ENCODE results near the gene PTPRN2. TPM values are rescaled to one million over a fixed set of nuclear protein-coding genes. Genes with fewer than 3 reads are reported as not detected.
A peak's percentile ranks its signal among the peaks of the same experiment; 100 is the strongest.

PTPRN2 gene
- total and polyA plus RNA-seq, 7 donors: 3.2 to 7.1 (median 5.5) TPM

DNA sequence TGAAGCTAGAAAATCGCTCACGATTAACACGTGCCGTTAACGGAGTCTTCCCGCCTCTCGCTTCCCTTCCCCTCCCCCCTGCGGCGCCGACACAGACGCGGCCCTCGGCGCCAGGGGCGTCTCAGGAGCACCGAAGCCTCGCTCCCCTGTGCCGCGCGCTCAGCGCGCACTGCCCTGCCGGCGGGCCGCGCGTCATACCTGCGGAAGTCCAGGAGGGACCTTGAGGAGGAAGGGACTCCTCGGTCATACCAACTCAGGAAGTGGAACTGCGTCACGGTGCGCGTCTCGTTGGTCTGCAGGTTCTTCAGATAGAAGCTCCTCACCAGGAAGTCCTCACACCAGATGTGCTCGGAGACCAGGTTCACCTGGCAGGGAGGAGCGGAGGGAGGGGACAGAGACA, 1011.2 kb downstream of the PTPRN2 start:
- Histone ChIP-seq H3K27me3 (peaks cover 0 to 23% (median 0%) of the 10 kb centered on the region in 3 donors), H3K36me3 (no peaks in the 10 kb centered on the region), H3K4me1 (no peaks in the 10 kb centered on the region), H3K4me3 (no peak overlapping the region), H3K9me3 (no peaks in the 10 kb centered on the region), H3K27ac (no peak overlapping the region)
- TF ChIP-seq EP300 (IDR thresholded peaks at IDR 0.05) (no peak), POLR2A (IDR thresholded peaks at IDR 0.05) (no peak), POLR2AphosphoS5 (IDR thresholded peaks at IDR 0.05) (no peak)
- TF ChIP-seq, protein P1, sequence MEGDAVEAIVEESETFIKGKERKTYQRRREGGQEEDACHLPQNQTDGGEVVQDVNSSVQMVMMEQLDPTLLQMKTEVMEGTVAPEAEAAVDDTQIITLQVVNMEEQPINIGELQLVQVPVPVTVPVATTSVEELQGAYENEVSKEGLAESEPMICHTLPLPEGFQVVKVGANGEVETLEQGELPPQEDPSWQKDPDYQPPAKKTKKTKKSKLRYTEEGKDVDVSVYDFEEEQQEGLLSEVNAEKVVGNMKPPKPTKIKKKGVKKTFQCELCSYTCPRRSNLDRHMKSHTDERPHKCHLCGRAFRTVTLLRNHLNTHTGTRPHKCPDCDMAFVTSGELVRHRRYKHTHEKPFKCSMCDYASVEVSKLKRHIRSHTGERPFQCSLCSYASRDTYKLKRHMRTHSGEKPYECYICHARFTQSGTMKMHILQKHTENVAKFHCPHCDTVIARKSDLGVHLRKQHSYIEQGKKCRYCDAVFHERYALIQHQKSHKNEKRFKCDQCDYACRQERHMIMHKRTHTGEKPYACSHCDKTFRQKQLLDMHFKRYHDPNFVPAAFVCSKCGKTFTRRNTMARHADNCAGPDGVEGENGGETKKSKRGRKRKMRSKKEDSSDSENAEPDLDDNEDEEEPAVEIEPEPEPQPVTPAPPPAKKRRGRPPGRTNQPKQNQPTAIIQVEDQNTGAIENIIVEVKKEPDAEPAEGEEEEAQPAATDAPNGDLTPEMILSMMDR (IDR thresholded peaks at IDR 0.05): no peak
- DNase-seq: no peak
- WGBS, 2 donors: 56 to 61% methylated on average over 36 of the region's 36 CpGs
- intact Hi-C loops (cut with DNase I): no loop called here

DNA sequence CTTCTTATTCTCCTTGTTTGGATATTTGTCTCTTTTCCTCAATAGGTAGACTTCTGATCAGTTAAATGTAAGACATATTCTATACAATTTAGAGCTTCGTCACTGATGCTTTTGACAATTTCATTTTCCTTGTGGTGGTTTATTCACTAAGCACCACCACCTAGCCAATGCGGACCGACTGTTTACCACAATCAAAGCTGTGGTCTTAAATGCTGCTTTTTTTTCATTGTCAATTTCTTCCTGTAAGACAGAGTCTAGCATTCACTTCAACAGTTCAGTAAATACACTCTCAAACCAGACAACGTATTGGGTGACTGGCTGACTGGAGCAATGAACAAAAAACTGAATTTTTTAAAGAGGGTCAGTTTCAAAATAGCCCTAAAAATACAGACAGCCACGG, 1011.8 kb downstream of the PTPRN2 start:
- no peak for DNase-seq
- intact Hi-C loops (cut with DNase I): no loop called here
- Histone ChIP-seq H3K4me3 (no peak overlapping the region), H3K27me3 (peaks cover 0 to 18% (median 0%) of the 10 kb centered on the region in 3 donors), H3K4me1 (no peaks in the 10 kb centered on the region), H3K27ac (no peak overlapping the region), H3K36me3 (no peaks in the 10 kb centered on the region), H3K9me3 (no peaks in the 10 kb centered on the region)
- TF ChIP-seq EP300 (IDR thresholded peaks at IDR 0.05) (no peak), POLR2A (IDR thresholded peaks at IDR 0.05) (no peak), POLR2AphosphoS5 (IDR thresholded peaks at IDR 0.05) (no peak)
- TF ChIP-seq, protein P1 (IDR thresholded peaks at IDR 0.05): no peak
- 79 to 87% methylated on average over 5 of the region's 5 CpGs for WGBS, 2 donors

DNA sequence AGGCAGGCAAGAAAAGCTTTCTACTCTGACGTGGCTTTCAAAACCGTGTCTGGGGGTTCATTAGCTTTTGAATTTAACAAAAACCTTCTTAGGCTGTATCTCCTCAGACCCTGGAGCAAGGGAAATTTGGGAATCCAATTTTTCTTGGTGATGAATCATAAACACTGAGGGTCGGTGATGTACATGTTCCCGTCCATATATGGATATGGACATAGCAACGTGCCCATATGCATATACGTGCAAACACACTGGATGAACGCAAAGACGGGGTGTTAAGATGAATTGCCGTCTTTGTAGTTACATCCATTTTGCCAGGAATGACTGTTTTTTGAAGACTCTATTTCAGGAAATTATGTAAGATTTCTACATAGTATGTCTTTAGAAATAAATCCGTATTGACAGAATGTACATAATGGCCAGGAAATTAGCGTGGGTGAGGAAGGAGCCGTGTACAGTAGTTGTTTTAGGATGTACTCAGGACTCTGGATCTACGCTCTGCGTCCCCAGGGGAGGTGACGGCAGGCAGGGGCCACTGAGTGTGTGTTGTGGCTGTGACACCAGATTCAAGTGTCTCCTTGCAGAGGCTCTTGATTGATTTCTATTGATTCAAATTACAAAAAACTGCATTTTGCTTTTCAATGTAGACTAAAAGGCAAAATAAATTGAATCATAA, 1012.6 kb downstream of the PTPRN2 start:
- Histone ChIP-seq H3K27ac (no peak overlapping the region), H3K4me3 (no peak overlapping the region), H3K9me3 (no peaks in the 10 kb centered on the region), H3K4me1 (no peaks in the 10 kb centered on the region), H3K36me3 (no peaks in the 10 kb centered on the region), H3K27me3 (peaks cover 0 to 16% (median 0%) of the 10 kb centered on the region in 3 donors)
- 90 to 92% methylated on average over 15 of the region's 15 CpGs for WGBS, 2 donors
- peak; percentile 45 for DNase-seq
- intact Hi-C loops (cut with DNase I): no loop called here
- TF ChIP-seq EP300 (IDR thresholded peaks at IDR 0.05) (no peak), POLR2AphosphoS5 (IDR thresholded peaks at IDR 0.05) (no peak), POLR2A (IDR thresholded peaks at IDR 0.05) (no peak)
- TF ChIP-seq, protein P1 (IDR thresholded peaks at IDR 0.05): no peak

DNA sequence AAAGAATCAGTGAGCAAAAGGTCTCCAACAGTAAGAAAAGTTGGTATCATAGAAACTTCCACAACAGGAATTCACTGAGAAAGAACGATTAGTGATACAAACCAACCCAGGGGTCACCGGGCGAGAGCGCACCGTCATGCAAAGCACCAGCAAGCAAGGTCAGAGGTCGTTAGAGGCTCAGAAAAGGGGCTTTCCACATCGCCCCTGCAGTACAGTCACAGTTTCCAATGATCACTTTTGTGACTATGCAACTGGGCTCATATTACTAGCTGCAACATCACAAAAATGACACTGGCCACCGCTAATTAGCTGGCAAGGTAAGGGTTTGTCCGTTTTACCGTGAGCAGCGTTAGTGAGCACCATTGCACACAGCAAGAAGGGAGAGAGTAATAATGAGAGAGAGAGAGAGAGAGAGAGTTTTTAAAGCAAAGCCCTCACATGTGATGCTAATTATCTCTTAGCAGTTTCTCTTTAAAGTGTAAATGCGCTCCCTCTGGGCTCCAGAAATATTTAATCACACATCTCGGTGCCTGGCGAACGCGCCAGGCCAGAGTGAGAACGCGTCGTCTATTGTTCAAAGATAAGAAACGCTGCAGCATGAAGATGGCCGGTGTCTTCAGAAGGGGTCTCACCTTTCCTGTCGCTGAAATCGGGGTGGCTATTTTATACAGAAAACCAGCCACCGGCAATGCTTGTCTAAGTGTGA, 1013.4 kb downstream of the PTPRN2 start:
- WGBS, 2 donors: 93% methylated on average over 24 of the region's 24 CpGs
- intact Hi-C loops (cut with DNase I): no loop called here
- H3K4me1 ChIP-seq: peaks cover 0 to 5% (median 1%) of the 10 kb centered on the region in 4 donors
- H3K27ac ChIP-seq: no peak overlapping the region
- TF ChIP-seq POLR2A (IDR thresholded peaks at IDR 0.05) (no peak), POLR2AphosphoS5 (IDR thresholded peaks at IDR 0.05) (no peak), EP300 (IDR thresholded peaks at IDR 0.05) (no peak)
- TF ChIP-seq, protein P1 (IDR thresholded peaks at IDR 0.05): no peak
- peaks cover 0 to 8% (median 0%) of the 10 kb centered on the region in 3 donors for H3K27me3 ChIP-seq
- peak; percentile 4 for DNase-seq
- H3K9me3 ChIP-seq: no peaks in the 10 kb centered on the region
- H3K4me3 ChIP-seq: no peak overlapping the region
- H3K36me3 ChIP-seq: no peaks in the 10 kb centered on the region

Measured in sigmoid colon (tissue), 7 donors.